Adrenal gland (tissue), 5 donors: ENCODE measurements around the gene FBLN7.

Source experiments
- CTCF ChIP-seq, 6 experiments: fragments of 450-650 bp in 4 of 6; fragments of 200-600 bp in 2 of 6; sonication (generic) in 1 of 6; IDR thresholded peaks; 1 replicate in 5 of 6; 2 replicates in 1 of 6; pipeline versions ENCODE4 v1.5.1 to v1.8.0; 2016 to 2021; ENCODE audit warnings: antibody characterized with exemption in 6 of 6, mild to moderate bottlenecking in 2 of 6, moderate library complexity in 1 of 6
- POLR2A ChIP-seq, 2 donors: fragments of 450-650 bp; IDR thresholded peaks; one replicate each; pipeline ENCODE4 v1.6.1; 2017; ENCODE audit warnings: antibody characterized with exemption in 2 of 2, mild to moderate bottlenecking in 2 of 2, moderate library complexity in 1 of 2
- donor health status: DM: no; HTN: no; CAD: no.

GRCh38 chr2:112147382-112148168, 9.4 kb downstream of the FBLN7 start:
- TF ChIP-seq CTCF (IDR thresholded peaks at IDR 0.05): no peak
- TF ChIP-seq POLR2A (IDR thresholded peaks at IDR 0.05): no peak
